GM23338 (cell line): ENCODE data around the gene PICK1. TPM values are rescaled to one million over a fixed set of nuclear protein-coding genes. Genes with fewer than 3 reads are reported as not detected.

Experiments
- ATAC-seq: fragments of 200-7000 bp; cut with Tn5 transposase; 3 replicates; pipeline ENCODE4 v1.9.1; 2020
- DNase-seq: peaks from one replicate; pipeline ENCODE4 v3.0.0-alpha.2; 2015; ENCODE audit warnings: low spot score
- H2AFZ ChIP-seq: fragments of 200-600 bp; sonication (generic); 2 replicates; pipeline ENCODE4 v1.8.0; 2016; ENCODE audit warnings: antibody characterized with exemption, mild to moderate bottlenecking, moderate library complexity
- H3F3A ChIP-seq: fragments of 200-600 bp; sonication (generic); replicated peaks from 2 replicates; pipeline ENCODE4 v1.8.0; 2017; ENCODE audit warnings: antibody characterized with exemption, mixed run types, low read depth
- H3K27ac ChIP-seq: fragments of 200-600 bp; sonication (generic); 2 replicates; pipeline ENCODE4 v1.6.1; 2016; ENCODE audit warnings: low read depth
- H3K27me3 ChIP-seq: fragments of 200-600 bp; sonication (generic); 2 replicates; pipeline ENCODE4 v1.8.0; 2016; ENCODE audit warnings: mild to moderate bottlenecking, mixed run types, moderate library complexity; ENCODE audit not compliant: insufficient read depth
- H3K36me3 ChIP-seq: fragments of 200-600 bp; sonication (generic); 2 replicates; pipeline ENCODE4 v1.8.0; 2016; ENCODE audit warnings: mild to moderate bottlenecking; ENCODE audit not compliant: insufficient read depth
- H3K4me1 ChIP-seq: fragments of 200-600 bp; sonication (generic); 2 replicates; pipeline ENCODE4 v1.8.0; 2016; ENCODE audit warnings: mild to moderate bottlenecking, moderate library complexity; ENCODE audit not compliant: insufficient read depth
- H3K4me2 ChIP-seq: fragments of 200-600 bp; sonication (generic); 2 replicates; pipeline ENCODE4 v1.7.1; 2017; ENCODE audit warnings: mixed run types
- H3K4me3 ChIP-seq: fragments of 200-600 bp; sonication (generic); 2 replicates; pipeline ENCODE4 v1.6.1; 2016; ENCODE audit warnings: mixed run types
- H3K79me2 ChIP-seq: fragments of 200-600 bp; sonication (generic); replicated peaks from 2 replicates; pipeline ENCODE4 v1.8.0; 2017; ENCODE audit warnings: mild to moderate bottlenecking; ENCODE audit not compliant: insufficient read depth
- H3K9me2 ChIP-seq: fragments of 200-600 bp; sonication (generic); 2 replicates; pipeline ENCODE4 v1.8.0; 2017; ENCODE audit not compliant: insufficient read depth
- H4K20me1 ChIP-seq: fragments of 200-600 bp; sonication (generic); replicated peaks from 2 replicates; pipeline ENCODE4 v1.8.0; 2017; ENCODE audit warnings: mild to moderate bottlenecking; ENCODE audit not compliant: insufficient read depth
- H3K27ac Mint-ChIP-seq: 2 replicates; pipeline ENCODE4 v1.8.0; 2020; ENCODE audit warnings: inconsistent platforms, mild to moderate bottlenecking, moderate library complexity, mixed read lengths
- H3K27me3 Mint-ChIP-seq: 3 replicates; pipeline ENCODE4 v1.8.0; 2022; ENCODE audit warnings: low read depth, mild to moderate bottlenecking, moderate library complexity, mixed read lengths, inconsistent platforms; ENCODE audit not compliant: insufficient read depth, poor library complexity
- H3K36me3 Mint-ChIP-seq: 3 replicates; pipeline ENCODE4 v1.8.0; 2021; ENCODE audit warnings: low read depth, mild to moderate bottlenecking, inconsistent platforms, moderate library complexity, mixed read lengths
- H3K4me1 Mint-ChIP-seq: 3 replicates; pipeline ENCODE4 v1.8.0; 2020; ENCODE audit warnings: mild to moderate bottlenecking, inconsistent platforms, mixed read lengths
- H3K4me3 Mint-ChIP-seq: 3 replicates; pipeline ENCODE4 v1.8.0; 2021; ENCODE audit warnings: moderate library complexity, mild to moderate bottlenecking, inconsistent platforms, mixed read lengths
- H3K9me3 Mint-ChIP-seq: 3 replicates; pipeline ENCODE4 v1.8.0; 2020; ENCODE audit warnings: moderate library complexity, mild to moderate bottlenecking, inconsistent platforms, mixed read lengths
- CREB1 ChIP-seq: fragments of 250-450 bp; sonication (Bioruptor Pico); IDR thresholded peaks from 2 replicates; pipeline ENCODE4 v1.5.0; 2020; ENCODE audit warnings: low read depth, mild to moderate bottlenecking, moderate library complexity
- EZH2 ChIP-seq: fragments of 200-600 bp; sonication (generic); IDR thresholded peaks from one replicate; pipeline ENCODE4 v1.8.0; 2017; ENCODE audit warnings: antibody characterized with exemption, mild to moderate bottlenecking, low read depth; ENCODE audit not compliant: unreplicated experiment
- EZH2phosphoT487 ChIP-seq: fragments of 200-600 bp; sonication (generic); IDR thresholded peaks from one replicate; pipeline ENCODE4 v1.8.1; 2018; ENCODE audit warnings: antibody characterized with exemption; ENCODE audit not compliant: unreplicated experiment
- JUNB ChIP-seq: IDR thresholded peaks from one replicate; pipeline ENCODE4 v1.6.1; 2016; ENCODE audit warnings: antibody characterized with exemption; ENCODE audit not compliant: unreplicated experiment
- POLR2AphosphoS5 ChIP-seq: IDR thresholded peaks from 2 replicates; pipeline ENCODE4 v1.6.1; 2016; ENCODE audit warnings: antibody characterized with exemption, low read depth
- ZNF114 ChIP-seq: fragments of 250-450 bp; sonication (Bioruptor Pico); IDR thresholded peaks from 2 replicates; pipeline ENCODE4 v1.5.0; 2020; ENCODE audit warnings: mild to moderate bottlenecking, moderate library complexity
- ZNF331 ChIP-seq: fragments of 250-450 bp; sonication (Bioruptor Pico); IDR thresholded peaks from 2 replicates; pipeline ENCODE4 v1.5.0; 2020; ENCODE audit warnings: low read depth, mild to moderate bottlenecking, moderate library complexity
- polyA plus RNA-seq: library from polyadenylated mRNA; unstranded; fragments of >200 nt; fragmentation: Nextera tagmentation; extraction: Ambion mirVana; gene quantifications from 2 replicates; pipeline ENCODE4 v1.2.1, GENCODE V29; 2016
- total RNA-seq: library from RNA; depleted of rRNA; stranded (reverse); fragments of >200 nt; shearing (Covaris generic); gene quantifications from 2 replicates; pipeline ENCODE4 v1.2.3, GENCODE V29; 2014
- TF ChIP-seq, protein P1 (sequence below): IDR thresholded peaks from one replicate; pipeline ENCODE4 v1.6.1; 2018; ENCODE audit warnings: antibody characterized with exemption; ENCODE audit not compliant: unreplicated experiment
- TF ChIP-seq, protein P2 (sequence below): fragments of 250-450 bp; sonication (Bioruptor Pico); IDR thresholded peaks from 2 replicates; pipeline ENCODE4 v1.5.0; 2020; ENCODE audit warnings: mild to moderate bottlenecking, moderate library complexity
- TF ChIP-seq, protein P3 (sequence below), 2 experiments: fragments of 200-600 bp in 1 of 2; sonication (generic) in 1 of 2; conservative IDR thresholded peaks; 2 replicates each; pipeline versions ENCODE4 v1.5.1 to v1.6.1; 2016 to 2017; ENCODE audit warnings: antibody characterized with exemption in 2 of 2, low read depth in 2 of 2, mild to moderate bottlenecking in 2 of 2, moderate library complexity in 1 of 2
- TF ChIP-seq, protein P4 (sequence below): IDR thresholded peaks from 2 replicates; pipeline ENCODE4 v1.6.1; 2016; ENCODE audit warnings: antibody characterized with exemption

PICK1 gene
- total and polyA plus RNA-seq, 2 experiments from 2014 or later: 15.9 to 28.3 TPM

DNA sequence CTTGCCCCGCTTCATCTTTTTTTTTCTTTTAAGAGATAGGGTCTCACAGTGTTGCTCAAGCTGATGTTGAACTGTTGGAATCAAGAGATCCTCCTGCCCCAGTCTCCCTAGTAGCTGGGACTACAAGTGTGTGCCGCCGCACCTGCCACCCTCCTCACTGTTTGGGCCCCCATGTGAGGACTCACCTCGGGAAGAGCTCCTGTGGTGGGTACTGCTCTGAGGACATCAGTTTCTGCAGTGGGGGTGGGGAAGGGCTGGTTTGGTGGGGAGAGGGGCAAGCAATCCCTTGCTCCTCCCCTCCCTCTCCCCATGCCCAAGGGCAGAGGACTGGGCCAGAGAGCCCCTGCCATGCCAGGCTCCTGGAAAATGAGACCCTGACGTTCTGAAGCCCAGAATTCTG lies 28.3 kb downstream of the PICK1 start:
- peaks cover 24% of the 10 kb centered on the region for H3K27me3 Mint-ChIP-seq
- TF ChIP-seq POLR2AphosphoS5 (no peak), ZNF114 (CRISPR knock-in tag) (no peak), JUNB (no peak), EZH2phosphoT487 (no peak), ZNF331 (CRISPR knock-in tag) (no peak), EZH2 (no peak), CREB1 (CRISPR knock-in tag) (no peak)
- TF ChIP-seq, protein P1, sequence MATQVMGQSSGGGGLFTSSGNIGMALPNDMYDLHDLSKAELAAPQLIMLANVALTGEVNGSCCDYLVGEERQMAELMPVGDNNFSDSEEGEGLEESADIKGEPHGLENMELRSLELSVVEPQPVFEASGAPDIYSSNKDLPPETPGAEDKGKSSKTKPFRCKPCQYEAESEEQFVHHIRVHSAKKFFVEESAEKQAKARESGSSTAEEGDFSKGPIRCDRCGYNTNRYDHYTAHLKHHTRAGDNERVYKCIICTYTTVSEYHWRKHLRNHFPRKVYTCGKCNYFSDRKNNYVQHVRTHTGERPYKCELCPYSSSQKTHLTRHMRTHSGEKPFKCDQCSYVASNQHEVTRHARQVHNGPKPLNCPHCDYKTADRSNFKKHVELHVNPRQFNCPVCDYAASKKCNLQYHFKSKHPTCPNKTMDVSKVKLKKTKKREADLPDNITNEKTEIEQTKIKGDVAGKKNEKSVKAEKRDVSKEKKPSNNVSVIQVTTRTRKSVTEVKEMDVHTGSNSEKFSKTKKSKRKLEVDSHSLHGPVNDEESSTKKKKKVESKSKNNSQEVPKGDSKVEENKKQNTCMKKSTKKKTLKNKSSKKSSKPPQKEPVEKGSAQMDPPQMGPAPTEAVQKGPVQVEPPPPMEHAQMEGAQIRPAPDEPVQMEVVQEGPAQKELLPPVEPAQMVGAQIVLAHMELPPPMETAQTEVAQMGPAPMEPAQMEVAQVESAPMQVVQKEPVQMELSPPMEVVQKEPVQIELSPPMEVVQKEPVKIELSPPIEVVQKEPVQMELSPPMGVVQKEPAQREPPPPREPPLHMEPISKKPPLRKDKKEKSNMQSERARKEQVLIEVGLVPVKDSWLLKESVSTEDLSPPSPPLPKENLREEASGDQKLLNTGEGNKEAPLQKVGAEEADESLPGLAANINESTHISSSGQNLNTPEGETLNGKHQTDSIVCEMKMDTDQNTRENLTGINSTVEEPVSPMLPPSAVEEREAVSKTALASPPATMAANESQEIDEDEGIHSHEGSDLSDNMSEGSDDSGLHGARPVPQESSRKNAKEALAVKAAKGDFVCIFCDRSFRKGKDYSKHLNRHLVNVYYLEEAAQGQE: no peak
- TF ChIP-seq, protein P2, sequence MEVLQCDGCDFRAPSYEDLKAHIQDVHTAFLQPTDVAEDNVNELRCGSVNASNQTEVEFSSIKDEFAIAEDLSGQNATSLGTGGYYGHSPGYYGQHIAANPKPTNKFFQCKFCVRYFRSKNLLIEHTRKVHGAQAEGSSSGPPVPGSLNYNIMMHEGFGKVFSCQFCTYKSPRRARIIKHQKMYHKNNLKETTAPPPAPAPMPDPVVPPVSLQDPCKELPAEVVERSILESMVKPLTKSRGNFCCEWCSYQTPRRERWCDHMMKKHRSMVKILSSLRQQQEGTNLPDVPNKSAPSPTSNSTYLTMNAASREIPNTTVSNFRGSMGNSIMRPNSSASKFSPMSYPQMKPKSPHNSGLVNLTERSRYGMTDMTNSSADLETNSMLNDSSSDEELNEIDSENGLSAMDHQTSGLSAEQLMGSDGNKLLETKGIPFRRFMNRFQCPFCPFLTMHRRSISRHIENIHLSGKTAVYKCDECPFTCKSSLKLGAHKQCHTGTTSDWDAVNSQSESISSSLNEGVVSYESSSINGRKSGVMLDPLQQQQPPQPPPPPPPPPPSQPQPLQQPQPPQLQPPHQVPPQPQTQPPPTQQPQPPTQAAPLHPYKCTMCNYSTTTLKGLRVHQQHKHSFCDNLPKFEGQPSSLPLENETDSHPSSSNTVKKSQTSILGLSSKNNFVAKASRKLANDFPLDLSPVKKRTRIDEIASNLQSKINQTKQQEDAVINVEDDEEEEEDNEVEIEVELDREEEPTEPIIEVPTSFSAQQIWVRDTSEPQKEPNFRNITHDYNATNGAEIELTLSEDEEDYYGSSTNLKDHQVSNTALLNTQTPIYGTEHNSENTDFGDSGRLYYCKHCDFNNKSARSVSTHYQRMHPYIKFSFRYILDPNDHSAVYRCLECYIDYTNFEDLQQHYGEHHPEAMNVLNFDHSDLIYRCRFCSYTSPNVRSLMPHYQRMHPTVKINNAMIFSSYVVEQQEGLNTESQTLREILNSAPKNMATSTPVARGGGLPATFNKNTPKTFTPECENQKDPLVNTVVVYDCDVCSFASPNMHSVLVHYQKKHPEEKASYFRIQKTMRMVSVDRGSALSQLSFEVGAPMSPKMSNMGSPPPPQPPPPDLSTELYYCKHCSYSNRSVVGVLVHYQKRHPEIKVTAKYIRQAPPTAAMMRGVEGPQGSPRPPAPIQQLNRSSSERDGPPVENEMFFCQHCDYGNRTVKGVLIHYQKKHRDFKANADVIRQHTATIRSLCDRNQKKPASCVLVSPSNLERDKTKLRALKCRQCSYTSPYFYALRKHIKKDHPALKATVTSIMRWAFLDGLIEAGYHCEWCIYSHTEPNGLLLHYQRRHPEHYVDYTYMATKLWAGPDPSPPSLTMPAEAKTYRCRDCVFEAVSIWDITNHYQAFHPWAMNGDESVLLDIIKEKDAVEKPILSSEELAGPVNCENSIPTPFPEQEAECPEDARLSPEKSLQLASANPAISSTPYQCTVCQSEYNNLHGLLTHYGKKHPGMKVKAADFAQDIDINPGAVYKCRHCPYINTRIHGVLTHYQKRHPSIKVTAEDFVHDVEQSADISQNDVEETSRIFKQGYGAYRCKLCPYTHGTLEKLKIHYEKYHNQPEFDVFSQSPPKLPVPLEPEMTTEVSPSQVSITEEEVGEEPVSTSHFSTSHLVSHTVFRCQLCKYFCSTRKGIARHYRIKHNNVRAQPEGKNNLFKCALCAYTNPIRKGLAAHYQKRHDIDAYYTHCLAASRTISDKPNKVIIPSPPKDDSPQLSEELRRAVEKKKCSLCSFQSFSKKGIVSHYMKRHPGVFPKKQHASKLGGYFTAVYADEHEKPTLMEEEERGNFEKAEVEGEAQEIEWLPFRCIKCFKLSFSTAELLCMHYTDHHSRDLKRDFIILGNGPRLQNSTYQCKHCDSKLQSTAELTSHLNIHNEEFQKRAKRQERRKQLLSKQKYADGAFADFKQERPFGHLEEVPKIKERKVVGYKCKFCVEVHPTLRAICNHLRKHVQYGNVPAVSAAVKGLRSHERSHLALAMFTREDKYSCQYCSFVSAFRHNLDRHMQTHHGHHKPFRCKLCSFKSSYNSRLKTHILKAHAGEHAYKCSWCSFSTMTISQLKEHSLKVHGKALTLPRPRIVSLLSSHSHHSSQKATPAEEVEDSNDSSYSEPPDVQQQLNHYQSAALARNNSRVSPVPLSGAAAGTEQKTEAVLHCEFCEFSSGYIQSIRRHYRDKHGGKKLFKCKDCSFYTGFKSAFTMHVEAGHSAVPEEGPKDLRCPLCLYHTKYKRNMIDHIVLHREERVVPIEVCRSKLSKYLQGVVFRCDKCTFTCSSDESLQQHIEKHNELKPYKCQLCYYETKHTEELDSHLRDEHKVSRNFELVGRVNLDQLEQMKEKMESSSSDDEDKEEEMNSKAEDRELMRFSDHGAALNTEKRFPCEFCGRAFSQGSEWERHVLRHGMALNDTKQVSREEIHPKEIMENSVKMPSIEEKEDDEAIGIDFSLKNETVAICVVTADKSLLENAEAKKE (CRISPR knock-in tag): no peak
- TF ChIP-seq, protein P3, sequence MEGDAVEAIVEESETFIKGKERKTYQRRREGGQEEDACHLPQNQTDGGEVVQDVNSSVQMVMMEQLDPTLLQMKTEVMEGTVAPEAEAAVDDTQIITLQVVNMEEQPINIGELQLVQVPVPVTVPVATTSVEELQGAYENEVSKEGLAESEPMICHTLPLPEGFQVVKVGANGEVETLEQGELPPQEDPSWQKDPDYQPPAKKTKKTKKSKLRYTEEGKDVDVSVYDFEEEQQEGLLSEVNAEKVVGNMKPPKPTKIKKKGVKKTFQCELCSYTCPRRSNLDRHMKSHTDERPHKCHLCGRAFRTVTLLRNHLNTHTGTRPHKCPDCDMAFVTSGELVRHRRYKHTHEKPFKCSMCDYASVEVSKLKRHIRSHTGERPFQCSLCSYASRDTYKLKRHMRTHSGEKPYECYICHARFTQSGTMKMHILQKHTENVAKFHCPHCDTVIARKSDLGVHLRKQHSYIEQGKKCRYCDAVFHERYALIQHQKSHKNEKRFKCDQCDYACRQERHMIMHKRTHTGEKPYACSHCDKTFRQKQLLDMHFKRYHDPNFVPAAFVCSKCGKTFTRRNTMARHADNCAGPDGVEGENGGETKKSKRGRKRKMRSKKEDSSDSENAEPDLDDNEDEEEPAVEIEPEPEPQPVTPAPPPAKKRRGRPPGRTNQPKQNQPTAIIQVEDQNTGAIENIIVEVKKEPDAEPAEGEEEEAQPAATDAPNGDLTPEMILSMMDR (conservative IDR thresholded peaks at IDR 0.05; ENCODE audit: low read depth in 2 of 2): no peak
- TF ChIP-seq, protein P4, sequence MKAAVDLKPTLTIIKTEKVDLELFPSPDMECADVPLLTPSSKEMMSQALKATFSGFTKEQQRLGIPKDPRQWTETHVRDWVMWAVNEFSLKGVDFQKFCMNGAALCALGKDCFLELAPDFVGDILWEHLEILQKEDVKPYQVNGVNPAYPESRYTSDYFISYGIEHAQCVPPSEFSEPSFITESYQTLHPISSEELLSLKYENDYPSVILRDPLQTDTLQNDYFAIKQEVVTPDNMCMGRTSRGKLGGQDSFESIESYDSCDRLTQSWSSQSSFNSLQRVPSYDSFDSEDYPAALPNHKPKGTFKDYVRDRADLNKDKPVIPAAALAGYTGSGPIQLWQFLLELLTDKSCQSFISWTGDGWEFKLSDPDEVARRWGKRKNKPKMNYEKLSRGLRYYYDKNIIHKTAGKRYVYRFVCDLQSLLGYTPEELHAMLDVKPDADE: no peak

More for the DNA sequence above, 28.3 kb downstream of the PICK1 start:
- no peak overlapping the region for H3K4me3 ChIP-seq
- no peaks in the 10 kb centered on the region for H3K79me2 ChIP-seq
- H3K36me3 ChIP-seq: no peaks in the 10 kb centered on the region
- no peak for ATAC-seq
- Mint-ChIP-seq H3K4me1 (peaks cover 12% of the 10 kb centered on the region; the same call in 2 of the 3 replicates), H3K4me3 (no peak overlapping the region), H3K9me3 (no peaks in the 10 kb centered on the region), H3K27ac (no peak overlapping the region), H3K36me3 (no peaks in the 10 kb centered on the region; the same call in 2 of the 3 replicates)
- peaks cover 30% of the 10 kb centered on the region; the same call in 1 of the 2 replicates for H3K4me1 ChIP-seq
- H2AFZ ChIP-seq: no peak overlapping the region
- H3F3A ChIP-seq: no peaks in the 10 kb centered on the region
- no peak for DNase-seq
- H3K9me2 ChIP-seq: no peaks in the 10 kb centered on the region
- H4K20me1 ChIP-seq: no peaks in the 10 kb centered on the region
- H3K4me2 ChIP-seq: no peak overlapping the region
- H3K27me3 ChIP-seq: peaks cover 30% of the 10 kb centered on the region
- no peak overlapping the region for H3K27ac ChIP-seq
